ENCODE measurements around the gene APOBEC2. TPM values are rescaled to one million over a fixed set of nuclear protein-coding genes. Genes with fewer than 3 reads are reported as not detected.

APOBEC2 gene
- total RNA-seq, 1 donor from 2014 or later = not detected

DNA sequence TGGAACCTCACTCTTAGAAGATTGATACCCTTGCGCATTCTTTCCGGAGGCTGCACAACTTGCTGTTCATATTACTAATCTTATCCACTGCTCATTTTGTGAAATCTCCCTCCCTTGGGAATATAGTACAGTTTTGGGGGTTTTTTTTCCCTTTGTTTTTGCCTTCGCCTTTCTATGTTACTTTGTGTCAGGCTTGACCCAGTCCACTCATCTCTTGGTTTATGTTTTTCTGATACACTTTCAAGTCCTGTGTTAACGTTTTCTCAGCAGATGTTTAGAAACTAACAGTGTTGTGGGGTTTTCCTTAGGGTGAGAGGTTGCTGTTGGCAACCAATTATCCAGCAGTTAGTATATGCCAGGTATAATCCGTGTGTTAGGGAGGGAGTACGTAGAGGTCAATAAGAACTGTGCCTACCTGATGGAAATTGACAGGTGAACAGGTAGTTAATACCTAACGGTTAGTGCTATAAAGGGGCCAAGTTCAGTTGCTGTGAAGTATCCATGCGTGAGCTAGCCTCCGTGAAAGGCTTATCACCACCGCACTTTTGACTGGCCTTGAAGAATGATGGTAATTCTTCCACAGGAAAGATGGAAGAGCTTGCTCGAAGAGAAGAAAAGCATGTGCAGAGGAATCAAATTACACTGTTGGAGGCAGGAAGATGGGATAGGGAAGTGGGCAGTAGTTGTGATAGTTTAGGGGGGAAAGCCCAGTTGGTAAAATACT lies 21.1 kb downstream of the APOBEC2 start:
- Mint-ChIP-seq H3K9me3 (no peaks in the 10 kb centered on the region), H3K27me3 (ENCODE audit: low read depth) (no peaks in the 10 kb centered on the region), H3K27ac (ENCODE audit: unreplicated experiment) (peak overlapping the region; percentile 57), H3K36me3 (ENCODE audit: low read depth) (peaks cover 2% of the 10 kb centered on the region), H3K4me3 (peak overlapping the region; percentile 97), H3K4me1 (peaks cover 40% of the 10 kb centered on the region)
- TF ChIP-seq, protein P1, sequence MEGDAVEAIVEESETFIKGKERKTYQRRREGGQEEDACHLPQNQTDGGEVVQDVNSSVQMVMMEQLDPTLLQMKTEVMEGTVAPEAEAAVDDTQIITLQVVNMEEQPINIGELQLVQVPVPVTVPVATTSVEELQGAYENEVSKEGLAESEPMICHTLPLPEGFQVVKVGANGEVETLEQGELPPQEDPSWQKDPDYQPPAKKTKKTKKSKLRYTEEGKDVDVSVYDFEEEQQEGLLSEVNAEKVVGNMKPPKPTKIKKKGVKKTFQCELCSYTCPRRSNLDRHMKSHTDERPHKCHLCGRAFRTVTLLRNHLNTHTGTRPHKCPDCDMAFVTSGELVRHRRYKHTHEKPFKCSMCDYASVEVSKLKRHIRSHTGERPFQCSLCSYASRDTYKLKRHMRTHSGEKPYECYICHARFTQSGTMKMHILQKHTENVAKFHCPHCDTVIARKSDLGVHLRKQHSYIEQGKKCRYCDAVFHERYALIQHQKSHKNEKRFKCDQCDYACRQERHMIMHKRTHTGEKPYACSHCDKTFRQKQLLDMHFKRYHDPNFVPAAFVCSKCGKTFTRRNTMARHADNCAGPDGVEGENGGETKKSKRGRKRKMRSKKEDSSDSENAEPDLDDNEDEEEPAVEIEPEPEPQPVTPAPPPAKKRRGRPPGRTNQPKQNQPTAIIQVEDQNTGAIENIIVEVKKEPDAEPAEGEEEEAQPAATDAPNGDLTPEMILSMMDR (conservative IDR thresholded peaks at IDR 0.05) = no peak
- no peak for DNase-seq (ENCODE audit: low read depth, low spot score)

- no peaks in the 10 kb centered on the region for H3K27me3 Mint-ChIP-seq (ENCODE audit: low read depth)
- peak overlapping the region; percentile 97 for H3K4me3 Mint-ChIP-seq
- H3K9me3 Mint-ChIP-seq = no peaks in the 10 kb centered on the region
- TF ChIP-seq, protein P1 (conservative IDR thresholded peaks at IDR 0.05) = no peak
- H3K36me3 Mint-ChIP-seq (ENCODE audit: low read depth) = peaks cover 5% of the 10 kb centered on the region
- DNase-seq (ENCODE audit: low read depth, low spot score) = no peak
- peaks cover 40% of the 10 kb centered on the region for H3K4me1 Mint-ChIP-seq
- peak overlapping the region; percentile 57 for H3K27ac Mint-ChIP-seq (ENCODE audit: unreplicated experiment)
These were observed 21.9 kb downstream of the APOBEC2 start for GRCh38 chr6:41074692-41075436.

GRCh38 chr6:41075651-41076626 lies 22.9 kb downstream of the APOBEC2 start:
- DNase-seq (ENCODE audit: low read depth, low spot score) = no peak
- no peak overlapping the region for H3K27ac Mint-ChIP-seq (ENCODE audit: unreplicated experiment)

GRCh38 chr6:41077536-41077935 lies 24.5 kb downstream of the APOBEC2 start:
- TF ChIP-seq, protein P1 (conservative IDR thresholded peaks at IDR 0.05) = no peak
- H3K36me3 Mint-ChIP-seq (ENCODE audit: low read depth) = peaks cover 11% of the 10 kb centered on the region
- no peak for DNase-seq (ENCODE audit: low read depth, low spot score)
- no peaks in the 10 kb centered on the region for H3K9me3 Mint-ChIP-seq
- H3K4me1 Mint-ChIP-seq = peaks cover 27% of the 10 kb centered on the region
- no peak overlapping the region for H3K27ac Mint-ChIP-seq (ENCODE audit: unreplicated experiment)
- H3K4me3 Mint-ChIP-seq = peak overlapping the region; percentile 72
- no peaks in the 10 kb centered on the region for H3K27me3 Mint-ChIP-seq (ENCODE audit: low read depth)

More at GRCh38 chr6:41075651-41076626, 22.9 kb downstream of the APOBEC2 start:
- H3K36me3 Mint-ChIP-seq (ENCODE audit: low read depth) = peaks cover 9% of the 10 kb centered on the region
- no peaks in the 10 kb centered on the region for H3K27me3 Mint-ChIP-seq (ENCODE audit: low read depth)
- H3K4me3 Mint-ChIP-seq = peak overlapping the region; percentile 97
- TF ChIP-seq, protein P1 (conservative IDR thresholded peaks at IDR 0.05) = no peak
- H3K4me1 Mint-ChIP-seq = peaks cover 35% of the 10 kb centered on the region
- no peaks in the 10 kb centered on the region for H3K9me3 Mint-ChIP-seq

DNA sequence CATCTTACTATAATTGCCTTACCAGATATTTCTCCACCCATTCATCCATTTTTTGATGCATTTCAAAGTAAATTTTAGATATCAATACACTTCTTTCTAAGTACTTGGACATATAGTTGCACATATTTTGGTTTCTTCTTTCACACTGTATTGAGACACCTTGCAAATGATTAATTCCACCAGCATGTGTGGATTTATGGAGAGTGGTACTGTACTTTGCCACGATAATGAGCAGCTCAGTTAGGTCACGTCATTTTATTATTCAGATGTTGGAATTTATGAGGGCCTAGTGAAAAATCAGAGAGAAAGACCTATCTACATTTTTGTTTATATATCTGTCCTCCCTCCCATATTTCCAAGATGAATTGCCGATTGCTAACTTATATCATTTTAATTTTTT lies 25.1 kb downstream of the APOBEC2 start:
- Mint-ChIP-seq H3K36me3 (ENCODE audit: low read depth) (peaks cover 15% of the 10 kb centered on the region), H3K9me3 (no peaks in the 10 kb centered on the region), H3K27me3 (ENCODE audit: low read depth) (no peaks in the 10 kb centered on the region), H3K4me3 (no peak overlapping the region), H3K27ac (ENCODE audit: unreplicated experiment) (no peak overlapping the region), H3K4me1 (peaks cover 24% of the 10 kb centered on the region)
- DNase-seq (ENCODE audit: low read depth, low spot score) = no peak
- TF ChIP-seq, protein P1 (conservative IDR thresholded peaks at IDR 0.05) = no peak
